GM12891 (cell line): ENCODE results near the gene PRRC1.

Source experiments
- PAX5 ChIP-seq: IDR thresholded peaks from 2 replicates; pipeline ENCODE4 v1.6.1; 2011; ENCODE audit warnings: low read length, moderate library complexity, mild to moderate bottlenecking; ENCODE audit not compliant: insufficient read depth, severe bottlenecking
- POLR2A ChIP-seq: IDR thresholded peaks from 2 replicates; pipeline ENCODE4 v1.6.1; 2011; ENCODE audit warnings: low read depth, low read length, control low read depth
- POLR2AphosphoS5 ChIP-seq: IDR thresholded peaks from 2 replicates; pipeline ENCODE4 v1.6.1; 2011; ENCODE audit warnings: low read depth, low read length, control low read depth
- SPI1 ChIP-seq: IDR thresholded peaks from 2 replicates; pipeline ENCODE4 v1.6.1; 2011; ENCODE audit warnings: low read depth, low read length, control low read depth
- TAF1 ChIP-seq: IDR thresholded peaks from 2 replicates; pipeline ENCODE4 v1.6.1; 2011; ENCODE audit warnings: low read depth, low read length, control low read depth

- TF ChIP-seq POLR2A (no peak), POLR2AphosphoS5 (no peak), TAF1 (no peak), SPI1 (no peak), PAX5 (no peak)
Measured at GRCh38 chr5:127588368-127588767, 70.9 kb downstream of the PRRC1 start.
